Measurements from ENCODE around the gene INO80. TPM values are rescaled to one million over a fixed set of nuclear protein-coding genes. Genes with fewer than 3 reads are reported as not detected.

Gene INO80
- polyA plus RNA-seq, 1 experiment = 5.2 TPM

DNA sequence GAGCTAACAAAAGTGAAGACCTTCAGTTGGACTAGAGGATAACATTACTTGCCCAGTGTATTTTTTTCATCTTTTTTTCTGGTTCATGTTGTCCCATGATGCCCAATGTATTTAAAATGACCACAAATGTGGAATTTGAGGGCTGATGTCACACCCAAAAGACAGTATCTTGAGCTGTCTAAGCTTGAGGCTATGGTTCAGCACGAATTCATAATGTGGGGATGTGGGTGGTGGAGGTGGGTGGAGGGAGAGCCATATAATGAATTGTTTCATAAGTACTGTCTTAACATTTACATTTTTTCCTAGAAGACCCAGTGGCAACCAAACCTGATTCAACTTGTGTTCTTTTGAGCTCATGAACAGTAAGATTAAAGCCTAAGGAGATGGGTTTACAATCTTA lies 125.3 kb downstream of the INO80 start:
- TF ChIP-seq, protein P1, sequence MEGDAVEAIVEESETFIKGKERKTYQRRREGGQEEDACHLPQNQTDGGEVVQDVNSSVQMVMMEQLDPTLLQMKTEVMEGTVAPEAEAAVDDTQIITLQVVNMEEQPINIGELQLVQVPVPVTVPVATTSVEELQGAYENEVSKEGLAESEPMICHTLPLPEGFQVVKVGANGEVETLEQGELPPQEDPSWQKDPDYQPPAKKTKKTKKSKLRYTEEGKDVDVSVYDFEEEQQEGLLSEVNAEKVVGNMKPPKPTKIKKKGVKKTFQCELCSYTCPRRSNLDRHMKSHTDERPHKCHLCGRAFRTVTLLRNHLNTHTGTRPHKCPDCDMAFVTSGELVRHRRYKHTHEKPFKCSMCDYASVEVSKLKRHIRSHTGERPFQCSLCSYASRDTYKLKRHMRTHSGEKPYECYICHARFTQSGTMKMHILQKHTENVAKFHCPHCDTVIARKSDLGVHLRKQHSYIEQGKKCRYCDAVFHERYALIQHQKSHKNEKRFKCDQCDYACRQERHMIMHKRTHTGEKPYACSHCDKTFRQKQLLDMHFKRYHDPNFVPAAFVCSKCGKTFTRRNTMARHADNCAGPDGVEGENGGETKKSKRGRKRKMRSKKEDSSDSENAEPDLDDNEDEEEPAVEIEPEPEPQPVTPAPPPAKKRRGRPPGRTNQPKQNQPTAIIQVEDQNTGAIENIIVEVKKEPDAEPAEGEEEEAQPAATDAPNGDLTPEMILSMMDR (IDR thresholded peaks at IDR 0.05; ENCODE audit: insufficient read depth, low read depth, low read length) = no peak
- peaks cover 4% of the 10 kb centered on the region for H3K36me3 ChIP-seq (ENCODE audit: control insufficient read depth, insufficient read depth, low read length)
- ChIA-PET CTCF (interaction anchor here (0.9 to 2.4 kb wide), 2 partner anchors 9 to 49 kb away, joined by 4 to 7 read pairs; no protein-coding TSS in a partner anchor), POLR2A (no interaction called here)
- DNase-seq (ENCODE audit: low read depth) = no peak
- H3K4me3 ChIP-seq (ENCODE audit: low read depth, low read length) = no peak overlapping the region
- H3K27me3 ChIP-seq (ENCODE audit: control insufficient read depth, insufficient read depth, low read length) = no peaks in the 10 kb centered on the region

DNA sequence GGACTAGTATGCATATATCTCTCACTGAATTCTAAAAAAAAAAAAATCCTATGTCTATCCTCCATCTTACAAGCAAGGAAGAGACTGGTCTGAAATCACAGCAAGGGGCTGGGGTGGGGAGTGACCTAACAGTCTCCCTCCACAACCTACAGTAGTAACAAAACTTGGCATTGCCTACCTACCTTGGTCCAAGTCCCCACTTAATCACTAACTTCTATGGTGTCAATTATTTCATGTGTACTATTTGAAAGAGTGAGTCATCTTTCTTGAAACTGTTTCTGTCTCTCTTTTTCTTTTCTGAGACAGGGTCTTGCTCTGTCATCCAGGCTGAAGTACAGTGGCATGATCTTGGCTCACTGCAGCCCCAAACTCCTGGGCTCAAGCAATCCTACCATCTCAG lies 126.0 kb downstream of the INO80 start:
- DNase-seq (ENCODE audit: low read depth) = no peak
- ChIA-PET CTCF (interaction anchor here (1.4 to 2.4 kb wide), 2 partner anchors 48 kb away, joined by 4 to 7 read pairs; no protein-coding TSS in a partner anchor), POLR2A (no interaction called here)
- Histone ChIP-seq H3K27me3 (ENCODE audit: control insufficient read depth, insufficient read depth, low read length) (no peaks in the 10 kb centered on the region), H3K36me3 (ENCODE audit: control insufficient read depth, insufficient read depth, low read length) (peaks cover 4% of the 10 kb centered on the region), H3K4me3 (ENCODE audit: low read depth, low read length) (no peak overlapping the region)
- TF ChIP-seq, protein P1 (IDR thresholded peaks at IDR 0.05; ENCODE audit: insufficient read depth, low read depth, low read length) = no peak

DNA sequence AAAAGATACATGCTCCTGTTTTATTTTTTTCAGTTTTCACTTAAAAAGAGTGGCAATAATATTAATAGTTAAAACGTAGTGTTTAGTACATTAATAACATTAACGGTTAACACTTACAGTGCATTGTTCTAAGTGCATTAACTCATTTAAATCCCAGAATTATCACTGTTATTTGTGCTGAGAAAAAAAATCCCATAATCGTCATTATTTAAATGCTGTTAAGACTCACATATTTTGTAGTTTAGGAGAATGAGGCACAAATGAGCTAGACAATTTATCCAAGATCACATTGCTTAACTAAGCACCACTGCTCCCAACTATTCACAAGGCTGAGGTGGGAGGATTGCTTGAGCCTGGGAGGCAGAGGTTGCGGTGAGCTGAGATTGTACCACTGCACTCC lies 127.9 kb downstream of the INO80 start:
- CTCF ChIA-PET = interaction anchor here (1.2 kb wide), 1 partner anchor 11 kb away, joined by 3 read pairs; no protein-coding TSS in a partner anchor
- peaks cover 8% of the 10 kb centered on the region for H3K36me3 ChIP-seq (ENCODE audit: control insufficient read depth, insufficient read depth, low read length)
- no peak for DNase-seq (ENCODE audit: low read depth)
- H3K4me3 ChIP-seq (ENCODE audit: low read depth, low read length) = no peak overlapping the region
- TF ChIP-seq, protein P1 (IDR thresholded peaks at IDR 0.05; ENCODE audit: insufficient read depth, low read depth, low read length) = no peak
- POLR2A ChIA-PET = no interaction called here
- no peaks in the 10 kb centered on the region for H3K27me3 ChIP-seq (ENCODE audit: control insufficient read depth, insufficient read depth, low read length)

DNA sequence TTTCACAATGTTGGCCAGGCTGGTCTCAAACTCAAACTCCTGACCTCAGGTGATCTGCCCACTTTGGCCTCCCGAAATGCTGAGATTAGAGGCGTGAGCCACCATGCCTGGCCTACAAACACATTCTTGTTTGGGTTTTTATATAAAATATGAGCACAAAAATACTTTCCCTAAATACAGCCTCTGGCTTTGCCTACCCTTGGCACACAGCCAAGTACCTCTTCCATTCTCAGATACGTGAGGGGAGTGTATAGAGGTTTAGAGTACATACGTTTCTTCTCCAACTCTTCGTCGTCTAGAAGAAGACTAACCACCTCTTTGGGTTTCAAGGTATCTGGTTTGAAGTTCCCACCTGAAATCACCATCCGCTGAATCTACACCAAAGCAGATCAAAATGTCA lies 129.3 kb downstream of the INO80 start:
- TF ChIP-seq, protein P1 (IDR thresholded peaks at IDR 0.05; ENCODE audit: insufficient read depth, low read depth, low read length) = no peak

DNA sequence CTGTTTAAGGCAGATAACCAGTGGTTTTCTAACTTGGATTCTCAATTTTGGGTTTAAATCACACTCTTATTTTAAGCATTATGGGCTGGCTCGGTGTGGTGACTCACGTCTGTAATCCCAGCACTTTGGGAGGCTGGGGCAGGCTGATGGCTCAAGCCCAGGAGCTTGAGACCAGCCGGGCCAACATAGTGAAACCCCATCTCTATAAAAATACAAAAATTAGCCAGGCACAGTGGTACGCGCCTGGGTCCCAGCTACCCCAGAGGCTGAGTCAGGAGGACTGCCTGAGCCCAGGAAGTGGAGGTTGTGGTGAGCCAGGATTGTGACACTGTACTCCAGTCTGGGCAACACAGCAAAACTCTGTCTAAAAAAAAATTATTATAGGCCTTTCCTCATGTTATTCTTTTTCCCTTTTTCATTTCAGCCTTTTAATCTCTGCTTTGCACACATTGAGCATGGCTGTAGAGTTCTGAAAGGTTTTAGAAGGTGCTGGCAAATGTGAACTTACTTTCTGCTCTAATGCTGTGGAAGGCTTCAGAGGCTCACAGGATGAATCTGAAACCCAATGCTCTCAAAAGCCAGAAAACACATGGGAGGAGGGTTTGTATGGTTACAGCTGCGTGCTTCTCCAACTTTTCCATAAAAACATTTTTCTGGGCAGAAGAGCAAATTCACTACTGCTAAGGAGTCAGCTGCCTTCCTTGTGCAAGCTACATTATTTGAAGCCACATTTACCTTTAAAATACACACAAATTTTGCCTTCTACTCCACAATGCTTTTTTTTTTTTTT lies 130.3 kb downstream of the INO80 start:
- POLR2A ChIA-PET = interaction anchor here (0.6 to 0.7 kb wide), 2 partner anchors 53 to 245 kb away, joined by 5 to 20 read pairs; partner anchors contain the start of gene CHP1
- DNase-seq (ENCODE audit: low read depth) = no peak
- CTCF ChIA-PET = interaction anchor here (1.0 to 2.8 kb wide), 2 partner anchors 44 to 47 kb away, joined by 3 to 11 read pairs; no protein-coding TSS in a partner anchor

More for the DNA sequence above, 129.3 kb downstream of the INO80 start:
- ChIA-PET POLR2A (no interaction called here), CTCF (interaction anchor here (2.8 kb wide), 1 partner anchor 45 kb away, joined by 11 read pairs; no protein-coding TSS in a partner anchor)
- no peak for DNase-seq (ENCODE audit: low read depth)
- H3K36me3 ChIP-seq (ENCODE audit: control insufficient read depth, insufficient read depth, low read length) = peaks cover 11% of the 10 kb centered on the region
- no peaks in the 10 kb centered on the region for H3K27me3 ChIP-seq (ENCODE audit: control insufficient read depth, insufficient read depth, low read length)
- no peak overlapping the region for H3K4me3 ChIP-seq (ENCODE audit: low read depth, low read length)

More for the DNA sequence above, 130.3 kb downstream of the INO80 start:
- TF ChIP-seq, protein P1 (IDR thresholded peaks at IDR 0.05; ENCODE audit: insufficient read depth, low read depth, low read length) = no peak
- no peaks in the 10 kb centered on the region for H3K27me3 ChIP-seq (ENCODE audit: control insufficient read depth, insufficient read depth, low read length)
- H3K36me3 ChIP-seq (ENCODE audit: control insufficient read depth, insufficient read depth, low read length) = peaks cover 14% of the 10 kb centered on the region
- H3K4me3 ChIP-seq (ENCODE audit: low read depth, low read length) = no peak overlapping the region

All from BJ (cell line).